HG03139 (cell line): ENCODE results near the gene HCAR2.
"Not testable (repeated sequence)": the region's sequence is repeated elsewhere in the genome, so short reads cannot be mapped to it uniquely, and the experiment has no call there.

Source experiments
- ATAC-seq: cut with Tn5 transposase; IDR thresholded peaks from one replicate; pipeline ENCODE4 v1.9.1; 2021; ENCODE audit not compliant: unreplicated experiment

The HCAR2 gene

GRCh38 chr12:122702890-122703611, at the start of gene HCAR2:
HCAR2 (minus strand) TSS chr12:122703357; CDS start chr12:122703283, 74 bp downstream.
- ATAC-seq = not testable (repeated sequence)

- ATAC-seq = peak; percentile 92
These were observed 49.5 kb upstream of the HCAR2 start, which contains the start of gene DENR for GRCh38 chr12:122752464-122753318. DENR (plus strand) TSS chr12:122752824; CDS start chr12:122753702, 878 bp downstream.

DNA sequence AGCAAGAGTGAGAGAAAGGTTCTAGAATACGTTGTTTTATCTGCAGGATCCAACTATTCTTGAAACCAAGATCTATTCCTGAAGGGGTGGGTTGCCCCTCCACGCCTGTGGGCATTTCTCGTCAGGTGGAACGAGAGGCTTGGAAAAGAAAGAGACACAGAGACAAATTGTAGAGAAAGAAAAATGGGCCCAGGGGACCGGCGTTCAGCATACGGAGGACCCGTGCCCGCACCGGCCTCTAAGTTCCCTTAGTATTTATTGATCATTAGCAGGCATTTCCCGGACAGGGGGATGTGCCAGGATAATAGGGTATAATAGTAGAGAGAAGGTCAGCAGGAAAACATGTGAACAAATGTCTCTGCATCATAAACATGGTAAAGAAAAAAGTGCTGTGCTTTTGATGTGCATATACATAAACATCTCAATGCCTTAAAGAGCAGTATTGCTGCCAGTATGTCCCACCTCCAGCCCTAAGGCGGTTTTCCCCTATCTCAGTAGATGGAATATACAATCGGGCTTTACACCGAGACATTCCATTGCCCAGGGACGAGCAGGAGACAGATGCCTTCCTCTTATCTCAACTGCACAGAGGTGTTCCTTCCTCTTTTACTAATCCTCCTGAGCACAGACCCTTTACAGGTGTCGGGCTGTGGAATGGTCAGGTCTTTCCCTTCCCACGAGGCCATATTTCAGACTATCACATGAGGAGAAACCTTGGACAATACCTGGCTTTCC, 47.8 kb upstream of the HCAR2 start:
- ATAC-seq = not testable (repeated sequence)

DNA sequence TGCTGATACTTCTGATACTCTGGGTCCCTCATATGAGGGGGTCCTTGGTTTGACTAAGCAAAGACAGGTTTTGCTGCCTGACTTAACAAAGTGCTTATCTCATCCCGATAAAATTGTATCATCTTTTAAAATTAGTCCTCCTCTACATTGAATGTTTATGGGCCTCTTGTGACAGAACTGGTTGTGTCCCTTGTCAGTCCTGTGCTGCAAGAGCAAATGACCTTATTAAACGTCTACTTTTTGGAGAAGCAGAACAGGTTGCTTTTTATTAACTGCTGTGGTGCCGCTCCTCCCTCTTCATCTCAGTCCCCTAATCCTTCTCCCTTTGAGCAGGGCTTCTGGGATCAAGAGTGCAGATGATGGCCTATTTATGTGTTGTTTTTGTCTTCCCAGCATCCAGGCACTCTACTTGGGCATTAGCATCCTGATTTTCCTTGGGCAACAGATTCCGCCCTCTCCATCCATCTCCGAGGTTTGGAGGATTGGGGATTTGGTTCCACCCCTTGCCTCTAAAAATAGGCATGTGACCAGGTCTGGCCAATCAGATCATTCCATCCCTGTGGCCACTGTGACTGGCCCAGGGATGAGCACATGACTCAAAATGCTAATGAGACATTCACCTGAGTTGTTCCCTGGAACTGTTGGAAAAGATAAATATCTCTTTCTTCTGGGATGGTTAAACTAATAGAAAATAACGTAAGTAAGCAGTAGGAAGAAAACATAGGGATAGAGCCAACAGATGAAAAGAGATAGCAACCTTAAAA, 46.6 kb upstream of the HCAR2 start:
- no peak for ATAC-seq

DNA sequence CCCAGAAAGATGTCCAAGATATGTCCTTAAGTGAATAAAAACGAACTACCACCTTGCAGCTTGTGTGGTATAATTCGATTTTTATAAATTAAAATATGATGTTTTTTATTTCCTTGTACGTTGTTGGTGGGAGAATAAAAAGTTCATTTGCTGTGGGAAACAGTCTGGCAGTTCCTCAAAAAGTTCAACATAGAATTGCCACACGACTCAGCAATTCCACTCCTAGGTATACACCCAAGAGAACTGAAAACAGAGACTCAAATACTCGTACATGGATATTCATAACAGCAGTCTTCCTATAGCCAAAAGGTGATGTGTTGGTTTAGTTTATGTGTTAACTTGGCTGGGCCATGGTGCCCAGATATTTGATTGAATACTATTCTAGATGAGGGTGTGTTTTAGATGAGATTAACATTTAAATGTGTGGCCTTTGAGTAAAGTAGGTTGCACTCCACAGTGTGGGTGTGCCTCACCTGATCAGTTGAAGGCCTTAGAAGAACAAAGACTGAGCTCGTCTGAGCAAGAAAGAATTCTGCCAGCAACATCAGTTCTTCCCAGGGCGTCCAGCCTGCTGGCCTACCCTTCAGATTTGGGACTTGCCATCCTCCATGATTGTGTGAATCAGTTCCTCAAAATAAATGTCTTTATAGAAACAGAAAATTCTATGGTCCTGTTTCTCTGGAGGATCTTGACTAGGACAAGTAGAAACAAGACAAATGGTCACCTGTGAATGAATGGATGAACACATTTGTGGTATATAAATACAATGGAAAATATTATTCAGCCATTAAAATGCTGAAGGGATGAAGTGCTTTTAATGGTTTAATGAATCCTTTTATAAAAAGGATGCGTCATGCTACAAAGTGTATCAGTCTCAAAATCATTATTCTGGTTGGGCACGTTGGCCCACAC, 44.3 kb upstream of the HCAR2 start:
- ATAC-seq = no peak

- ATAC-seq = no peak
These were observed 40.9 kb upstream of the HCAR2 start for GRCh38 chr12:122743895-122744525.

GRCh38 chr12:122740351-122740750, 37.2 kb upstream of the HCAR2 start:
- ATAC-seq = no peak

GRCh38 chr12:122738571-122738970, 35.4 kb upstream of the HCAR2 start:
- no peak for ATAC-seq

DNA sequence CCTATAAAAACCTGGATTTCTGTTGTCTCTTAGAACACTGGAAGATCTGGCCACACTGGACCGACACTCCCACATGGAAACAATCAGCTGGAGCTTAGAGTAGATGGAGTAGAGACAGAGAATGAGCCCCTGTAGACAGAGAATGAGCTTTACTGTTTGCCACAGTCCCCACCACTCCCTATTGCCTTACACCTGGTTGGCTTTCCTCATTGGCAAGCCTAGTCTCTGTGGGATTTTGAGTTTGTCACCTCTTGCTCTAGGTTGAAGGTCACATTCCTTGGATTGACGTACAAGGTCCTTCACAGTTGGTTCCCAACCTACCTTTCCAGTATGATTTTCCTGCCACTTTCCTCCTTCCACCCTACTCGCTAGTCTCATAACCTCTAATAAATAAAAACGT, 29.5 kb upstream of the HCAR2 start:
- no peak for ATAC-seq

DNA sequence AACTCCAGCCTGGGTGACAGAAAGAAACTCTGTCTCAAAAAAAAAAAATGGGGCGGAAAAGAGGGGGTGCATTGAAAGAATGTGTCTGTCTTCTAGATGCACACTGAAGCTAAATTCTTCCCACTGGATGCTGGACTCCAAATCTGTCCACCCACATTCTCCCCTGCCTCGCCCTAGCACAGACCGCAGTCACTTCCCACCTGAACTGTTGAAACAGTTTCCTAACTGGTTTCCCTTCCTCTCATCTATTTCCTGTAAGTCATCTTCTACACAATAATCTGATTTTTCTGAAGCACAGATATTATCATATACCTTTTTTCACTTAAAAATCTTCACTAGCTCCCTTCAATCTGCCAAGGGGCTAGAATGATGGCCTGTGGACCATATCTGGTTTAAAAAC, 29.0 kb upstream of the HCAR2 start:
- no peak for ATAC-seq

DNA sequence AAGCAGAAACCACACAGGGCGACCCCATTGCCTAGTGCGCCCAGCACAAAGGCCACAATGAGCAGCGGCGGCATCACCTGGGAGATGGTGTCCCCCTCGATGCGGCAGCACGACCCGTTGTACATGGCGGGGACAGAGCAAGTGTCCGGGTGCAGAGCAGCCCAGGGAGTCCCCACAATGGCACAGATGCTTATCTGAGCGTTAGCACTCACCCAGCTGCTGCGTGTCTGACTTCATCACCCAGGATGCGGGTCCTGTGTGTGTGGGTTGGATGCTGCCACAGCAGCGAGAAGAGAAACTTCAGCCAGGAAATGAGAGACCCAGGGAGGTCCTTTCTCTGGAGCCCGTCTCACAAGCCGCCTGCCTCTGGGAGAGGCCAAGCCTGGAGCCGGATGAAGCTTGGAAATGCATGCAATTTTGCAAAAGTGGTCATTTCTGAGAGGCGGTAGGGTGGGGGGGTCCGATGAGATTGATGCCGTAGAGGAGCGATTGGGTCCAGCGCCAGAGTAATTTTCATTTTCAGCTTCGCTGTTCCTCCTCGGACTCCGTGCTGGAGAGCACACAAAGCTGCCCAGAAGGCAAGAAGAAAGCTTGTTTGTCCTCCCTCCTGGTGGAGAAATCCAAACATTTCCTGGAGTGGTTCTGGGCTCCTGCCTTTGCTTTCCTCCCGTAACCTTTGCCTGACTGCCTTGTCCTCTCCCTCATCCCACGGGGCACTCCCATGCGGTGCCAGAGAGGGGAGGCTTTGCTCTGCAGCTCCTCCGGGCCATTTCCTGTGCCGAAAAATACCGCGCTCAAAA, 27.3 kb upstream of the HCAR2 start, which contains the start of gene HCAR1:
TSS of gene HCAR1 (minus strand) at position 630 of the 800 bp plus-strand sequence. CDS start at position 125, 505 bp downstream.
- ATAC-seq = no peak

DNA sequence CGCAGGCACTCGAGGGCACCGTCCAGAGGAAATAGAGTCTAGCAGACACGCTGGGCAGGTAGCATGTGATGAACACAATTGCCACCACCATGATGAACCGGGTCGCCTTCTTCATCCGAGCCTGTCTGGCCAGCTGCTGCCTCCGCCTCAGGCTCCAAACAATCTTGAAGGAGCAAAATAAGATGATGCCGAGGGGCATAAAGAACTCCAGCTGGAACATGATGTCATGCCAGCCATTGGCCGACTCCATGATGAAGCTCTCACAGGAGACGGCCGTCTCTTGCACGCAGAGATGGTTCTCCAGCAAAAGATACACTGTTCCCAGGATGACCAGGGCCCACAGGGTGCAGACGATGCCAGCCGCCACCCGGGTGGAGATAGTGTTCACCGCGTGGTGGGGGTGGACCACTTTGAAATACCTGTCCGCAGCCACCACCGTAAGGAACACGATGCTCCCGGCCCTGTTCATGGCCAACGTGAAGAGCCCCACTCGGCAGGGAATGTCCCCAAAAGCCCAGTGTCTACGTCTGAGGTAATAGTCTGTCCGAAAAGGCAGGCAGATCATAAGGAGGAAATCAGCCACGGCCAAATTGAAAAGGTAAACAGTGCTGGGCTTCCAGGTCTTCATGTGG, 26.5 kb upstream of the HCAR2 start:
- ATAC-seq = no peak

- ATAC-seq = no peak
These were observed 23.0 kb upstream of the HCAR2 start for GRCh38 chr12:122726080-122726558.

DNA sequence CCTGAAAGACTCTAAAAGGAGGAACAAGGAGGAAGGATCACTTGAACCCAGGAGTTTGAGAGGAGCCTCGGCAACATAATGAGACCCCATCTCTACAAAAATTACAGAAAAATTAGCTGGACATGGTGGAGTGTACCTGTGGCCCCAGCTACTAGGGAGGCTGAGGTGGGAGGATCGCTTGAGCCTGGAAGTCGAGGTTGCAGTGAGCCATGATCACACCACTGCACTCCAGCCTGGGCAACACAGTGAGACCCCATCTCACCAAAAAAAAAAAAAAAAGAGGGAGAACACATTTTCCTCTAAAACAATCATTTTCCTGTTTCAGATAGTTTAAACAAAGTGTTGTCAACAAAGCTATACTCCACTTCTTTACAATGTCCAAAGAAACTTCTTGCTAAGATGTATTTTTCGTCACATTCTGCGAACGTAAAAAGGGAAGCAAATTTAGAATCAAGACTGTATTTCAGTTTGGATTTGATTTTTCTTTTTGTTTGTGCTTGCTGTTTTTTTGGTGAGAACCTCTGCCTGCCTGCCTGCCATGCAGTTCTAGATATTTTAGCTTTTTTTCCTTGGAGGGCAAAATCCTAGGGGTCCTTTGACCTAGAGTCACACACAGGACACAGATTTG, 22.4 kb upstream of the HCAR2 start:
- ATAC-seq = no peak

- ATAC-seq = no peak
These were observed 21.6 kb upstream of the HCAR2 start for GRCh38 chr12:122724641-122725243.

GRCh38 chr12:122722387-122722786, 19.2 kb upstream of the HCAR2 start:
- ATAC-seq = no peak

DNA sequence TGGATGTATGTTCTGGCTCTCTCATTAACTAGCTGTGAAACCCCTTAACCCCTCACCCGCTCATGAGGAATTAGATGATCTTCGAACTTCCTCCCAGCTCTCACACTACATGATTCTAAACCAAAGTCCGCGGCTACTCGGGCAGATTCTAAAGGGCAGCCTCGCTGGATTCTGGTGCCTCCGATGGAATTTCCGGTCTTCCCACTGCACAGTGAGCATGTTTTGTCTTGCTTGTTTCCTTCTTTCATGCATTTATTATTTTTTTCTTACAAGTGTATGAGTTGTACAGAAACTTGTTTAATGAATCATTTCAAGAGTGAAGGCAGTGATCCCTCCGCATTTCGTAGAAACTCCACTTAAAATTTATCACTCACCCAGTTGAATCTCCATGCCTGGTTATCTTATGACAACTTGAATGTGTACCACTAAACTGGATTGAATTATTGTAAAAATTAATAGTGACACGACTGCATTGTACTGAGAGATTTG, 17.9 kb upstream of the HCAR2 start:
- no peak for ATAC-seq
